HG03469 (cell line): ENCODE results near the gene POLR3E.

ENCODE experiments used
- ATAC-seq: cut with Tn5 transposase; IDR thresholded peaks from one replicate; pipeline ENCODE4 v1.9.1; 2021; ENCODE audit warnings: mild to moderate bottlenecking, moderate library complexity, moderate number of reproducible peaks; ENCODE audit not compliant: unreplicated experiment

The POLR3E gene, protein sequence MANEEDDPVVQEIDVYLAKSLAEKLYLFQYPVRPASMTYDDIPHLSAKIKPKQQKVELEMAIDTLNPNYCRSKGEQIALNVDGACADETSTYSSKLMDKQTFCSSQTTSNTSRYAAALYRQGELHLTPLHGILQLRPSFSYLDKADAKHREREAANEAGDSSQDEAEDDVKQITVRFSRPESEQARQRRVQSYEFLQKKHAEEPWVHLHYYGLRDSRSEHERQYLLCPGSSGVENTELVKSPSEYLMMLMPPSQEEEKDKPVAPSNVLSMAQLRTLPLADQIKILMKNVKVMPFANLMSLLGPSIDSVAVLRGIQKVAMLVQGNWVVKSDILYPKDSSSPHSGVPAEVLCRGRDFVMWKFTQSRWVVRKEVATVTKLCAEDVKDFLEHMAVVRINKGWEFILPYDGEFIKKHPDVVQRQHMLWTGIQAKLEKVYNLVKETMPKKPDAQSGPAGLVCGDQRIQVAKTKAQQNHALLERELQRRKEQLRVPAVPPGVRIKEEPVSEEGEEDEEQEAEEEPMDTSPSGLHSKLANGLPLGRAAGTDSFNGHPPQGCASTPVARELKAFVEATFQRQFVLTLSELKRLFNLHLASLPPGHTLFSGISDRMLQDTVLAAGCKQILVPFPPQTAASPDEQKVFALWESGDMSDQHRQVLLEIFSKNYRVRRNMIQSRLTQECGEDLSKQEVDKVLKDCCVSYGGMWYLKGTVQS

DNA sequence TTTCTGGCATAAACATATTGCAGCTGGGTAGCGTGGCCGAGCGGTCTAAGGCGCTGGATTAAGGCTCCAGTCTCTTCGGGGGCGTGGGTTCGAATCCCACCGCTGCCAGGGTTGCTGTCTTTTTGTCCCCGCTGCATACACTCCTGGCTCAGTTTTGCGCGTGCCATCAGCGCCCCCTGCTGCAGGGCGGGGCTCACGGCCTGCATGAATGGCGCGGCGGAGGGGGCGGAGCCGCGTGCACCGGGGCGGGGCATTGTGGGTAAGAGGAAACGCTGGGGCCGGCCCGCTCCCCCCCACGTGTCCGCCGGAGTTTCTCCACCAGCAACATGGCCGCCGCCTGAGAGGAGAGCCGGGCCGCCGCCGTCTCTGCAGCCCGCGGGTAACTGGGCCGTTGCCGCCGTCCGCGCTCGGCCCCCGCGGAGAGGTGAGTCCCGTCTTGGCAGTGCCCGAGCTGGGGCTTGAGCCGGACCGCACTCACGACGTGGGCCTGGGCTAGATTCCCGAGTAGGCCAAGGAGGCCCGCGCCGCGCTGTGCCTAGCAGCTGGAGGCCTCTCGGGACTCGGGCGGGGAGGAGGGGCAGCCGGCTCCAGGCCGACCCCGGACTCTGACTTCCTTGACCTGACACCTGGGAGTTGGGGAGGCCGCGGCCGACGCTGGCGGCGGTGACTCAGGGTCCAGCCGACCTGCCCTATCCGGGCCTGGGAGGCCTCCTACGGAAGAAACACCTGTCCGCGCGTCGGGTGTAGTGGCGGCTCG, at the start of gene POLR3E:
Gene POLR3E (plus strand): TSS at position 296 of the 757 bp plus-strand sequence. CDS start 5,560 bp downstream, outside the sequence.
- ATAC-seq = peak; percentile 65

DNA sequence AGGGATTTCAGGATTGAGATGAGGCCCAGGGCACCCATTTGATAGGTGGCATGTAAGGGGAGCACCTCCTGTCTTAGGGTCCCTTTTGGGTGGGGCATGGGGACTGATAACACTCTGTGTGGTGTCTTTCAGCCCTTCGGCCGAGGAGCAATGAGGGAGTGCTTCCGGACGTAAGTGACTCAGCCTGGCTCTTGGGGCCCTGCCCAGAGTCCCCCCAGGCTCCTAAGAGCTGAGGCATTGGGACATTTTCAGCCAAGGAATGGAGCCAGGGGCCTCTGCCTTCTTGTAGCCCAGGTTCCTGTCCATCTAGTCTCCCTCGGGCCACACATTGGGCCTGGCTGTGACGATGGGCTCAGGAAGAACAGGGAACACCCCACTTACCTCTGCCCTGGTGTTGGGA, 46.7 kb upstream of the POLR3E start:
- no peak for ATAC-seq

DNA sequence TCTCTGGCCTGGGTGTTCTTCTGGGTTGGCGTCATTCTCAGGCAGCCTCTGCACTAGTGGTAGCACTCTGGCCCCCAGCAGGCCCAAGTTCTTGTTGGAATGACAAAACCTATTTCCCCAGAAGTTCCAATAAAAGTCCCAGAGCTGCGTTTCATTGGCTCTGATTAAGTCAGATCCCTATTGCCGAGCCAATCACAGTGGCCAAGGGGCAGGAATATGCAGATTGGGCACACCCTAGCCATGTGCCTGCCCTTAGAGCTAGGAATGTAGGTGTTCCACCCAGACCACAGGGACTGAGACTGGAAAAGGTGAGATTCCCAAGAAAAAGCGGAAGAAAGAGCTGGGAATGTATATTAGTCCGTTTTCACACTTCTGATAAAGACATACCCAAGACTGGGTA, 44.9 kb upstream of the POLR3E start:
- ATAC-seq = no peak

DNA sequence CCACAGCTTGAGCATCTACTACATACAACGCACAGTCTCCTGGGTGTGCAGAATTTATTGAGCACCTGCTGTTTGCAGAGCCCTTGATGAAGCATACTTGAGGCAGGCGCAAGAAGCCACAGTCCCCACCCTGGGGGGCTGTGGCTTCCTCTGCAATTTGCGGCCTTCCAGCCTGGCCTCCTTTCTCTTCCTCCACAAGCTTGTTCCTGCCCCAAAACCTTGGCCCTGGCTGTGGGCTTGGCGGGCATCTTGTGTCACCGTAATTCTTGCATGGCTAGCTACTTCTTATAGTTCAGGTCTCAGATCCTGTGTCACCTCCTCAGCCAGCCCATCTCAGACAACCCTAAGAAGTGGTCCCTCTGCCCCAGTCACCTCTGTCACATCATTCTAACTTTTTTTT, 43.9 kb upstream of the POLR3E start:
- no peak for ATAC-seq

DNA sequence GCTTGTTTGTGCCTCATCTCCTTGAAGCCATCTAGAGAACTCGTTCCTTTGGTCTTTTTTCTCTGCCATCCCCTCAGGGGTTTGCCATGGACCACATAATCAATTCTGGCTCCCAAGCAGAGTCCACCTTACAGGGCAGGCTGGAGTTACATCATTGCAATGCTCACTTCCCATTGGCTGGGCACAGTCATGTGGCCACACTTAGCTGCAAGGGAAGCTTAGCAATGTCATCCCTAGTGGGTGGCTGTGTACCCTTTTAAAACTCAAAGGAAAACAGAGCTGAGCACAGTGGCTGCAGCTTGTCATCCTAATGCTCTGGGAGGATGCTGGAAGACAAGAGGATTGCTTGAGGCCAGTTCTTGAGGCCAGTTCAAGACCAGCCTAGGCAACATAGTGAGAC, 41.9 kb upstream of the POLR3E start:
- no peak for ATAC-seq

DNA sequence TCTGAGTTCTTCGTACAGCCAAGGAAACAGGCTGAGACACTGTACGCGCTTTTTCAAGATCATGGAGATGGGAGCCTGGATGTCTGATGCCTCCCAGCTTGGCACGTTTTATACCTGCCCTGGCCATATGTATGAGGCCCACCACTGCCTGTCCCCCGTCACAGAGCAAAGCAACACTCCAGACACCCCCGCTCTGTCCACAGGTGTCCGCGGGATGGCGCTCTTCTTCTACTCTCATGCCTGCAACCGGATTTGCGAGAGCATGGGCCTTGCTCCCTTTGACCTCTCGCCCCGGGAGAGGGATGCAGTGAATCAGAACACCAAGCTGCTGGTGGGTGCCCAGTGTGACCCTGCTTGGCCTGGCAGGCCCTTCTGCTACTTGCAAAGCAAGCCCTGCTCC, 39.8 kb upstream of the POLR3E start:
- ATAC-seq = no peak

DNA sequence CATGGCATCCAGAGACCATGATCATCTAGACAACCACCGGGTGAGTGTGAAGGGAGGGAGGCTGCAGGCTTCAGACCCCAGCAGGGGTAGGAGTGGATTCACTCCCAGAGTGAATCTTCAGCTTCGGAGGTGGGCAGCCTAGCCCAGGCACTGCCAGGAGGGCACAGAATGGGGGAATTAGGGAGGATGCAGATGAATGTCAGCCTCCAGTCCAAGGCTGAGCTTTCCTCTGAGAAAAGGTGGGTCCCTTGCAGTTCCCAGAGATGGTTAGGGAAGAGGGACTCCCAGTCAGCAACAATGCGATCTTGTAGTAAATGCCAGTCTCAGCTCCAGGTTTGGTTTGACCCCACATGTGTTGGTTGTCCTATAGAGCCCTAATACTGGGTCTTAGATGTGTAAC, 36.7 kb upstream of the POLR3E start:
- no peak for ATAC-seq

DNA sequence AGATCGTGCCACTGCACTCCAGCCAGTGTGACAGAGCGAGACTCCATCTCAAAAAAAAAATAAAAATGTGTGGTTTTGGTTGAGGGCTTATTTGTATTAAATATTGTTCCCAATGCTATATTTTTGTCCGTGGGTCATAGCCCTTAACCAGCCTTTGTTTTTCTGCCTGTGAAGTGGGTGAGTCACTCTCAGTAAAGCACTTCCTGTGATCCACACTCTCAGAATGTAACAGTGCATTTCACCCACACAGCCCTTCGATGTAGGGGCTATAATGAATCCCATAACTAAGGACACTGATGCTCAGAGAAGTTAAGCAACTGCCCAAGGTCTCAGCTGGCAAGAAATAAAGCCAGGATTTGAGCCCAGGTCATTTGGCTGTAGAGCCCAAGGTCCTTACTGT, 34.7 kb upstream of the POLR3E start:
- ATAC-seq = no peak

DNA sequence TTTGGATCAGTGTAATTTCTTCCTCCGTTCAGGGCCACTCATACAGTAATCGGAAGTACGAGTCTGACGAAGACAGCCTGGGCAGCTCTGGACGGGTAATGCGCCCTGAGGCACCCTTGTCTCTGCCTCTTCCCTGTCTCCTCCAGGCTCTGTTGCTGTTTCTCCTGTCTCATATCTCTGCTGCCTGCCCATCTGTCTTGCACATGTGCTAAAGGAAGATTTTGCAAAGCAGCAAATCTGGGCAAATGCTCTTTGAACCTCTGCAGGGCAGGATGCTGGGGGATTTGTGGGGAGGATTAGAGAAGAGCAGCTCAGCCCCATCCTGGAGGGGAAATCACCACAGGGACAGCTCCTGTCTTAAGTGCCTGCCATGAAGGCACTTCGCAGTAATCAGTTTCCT, 32.4 kb upstream of the POLR3E start:
- no peak for ATAC-seq

DNA sequence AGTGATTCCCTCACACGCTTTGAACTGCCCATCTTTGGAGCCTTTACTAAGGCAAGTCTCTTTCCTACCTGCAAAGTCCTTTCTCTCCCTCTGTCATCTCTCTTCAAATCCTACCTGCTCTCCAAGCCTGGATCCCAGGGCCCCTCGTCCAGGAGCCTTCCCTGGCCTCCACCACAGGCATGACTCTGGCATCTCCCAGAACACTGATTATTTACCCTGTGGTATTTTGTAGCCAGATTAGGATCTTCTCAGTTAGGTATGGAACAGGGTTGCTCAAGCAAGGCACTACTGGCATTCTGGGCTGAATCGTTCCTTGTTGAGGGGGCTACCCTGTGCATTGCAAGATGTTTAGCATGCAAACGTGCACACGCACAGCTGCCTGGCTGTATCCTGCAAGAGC, 31.9 kb upstream of the POLR3E start:
- no peak for ATAC-seq

DNA sequence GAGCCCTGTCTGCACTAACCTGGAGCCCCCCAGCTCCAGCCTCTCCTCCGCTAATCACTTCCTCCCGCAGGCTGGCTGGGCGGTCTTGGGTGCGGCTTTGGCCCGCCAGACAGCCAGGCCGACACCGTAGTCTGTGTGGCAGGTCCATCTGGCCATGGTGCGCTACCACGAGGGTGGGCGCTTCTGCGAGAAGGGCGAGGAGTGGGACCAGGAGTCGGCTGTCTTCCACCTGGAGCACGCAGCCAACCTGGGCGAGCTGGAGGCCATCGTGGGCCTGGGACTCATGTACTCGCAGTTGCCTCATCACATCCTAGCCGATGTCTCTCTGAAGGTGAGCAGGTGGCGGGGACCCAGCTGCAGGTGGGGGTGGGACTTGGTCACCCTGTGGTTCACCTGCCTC, 30.7 kb upstream of the POLR3E start:
- no peak for ATAC-seq

DNA sequence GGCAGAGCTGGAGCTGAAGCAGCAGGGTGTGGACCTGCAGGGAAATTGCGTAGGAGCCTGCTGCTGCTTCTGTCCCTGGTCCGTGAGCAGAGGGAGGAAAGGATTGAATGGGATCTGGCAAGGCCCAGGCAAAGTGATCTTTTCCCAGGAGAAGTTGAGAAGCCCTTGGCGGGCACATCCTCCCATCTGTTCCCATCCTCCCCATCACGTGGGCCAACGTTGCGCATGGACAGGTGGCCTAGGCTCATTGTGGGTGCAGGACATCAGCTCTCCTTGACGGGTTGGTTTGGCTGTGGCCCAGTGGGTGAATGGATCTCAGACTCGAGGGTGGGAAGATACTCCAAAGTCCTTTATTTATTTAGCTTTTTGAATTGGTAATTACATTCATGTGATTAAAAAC, 29.4 kb upstream of the POLR3E start:
- ATAC-seq = no peak

DNA sequence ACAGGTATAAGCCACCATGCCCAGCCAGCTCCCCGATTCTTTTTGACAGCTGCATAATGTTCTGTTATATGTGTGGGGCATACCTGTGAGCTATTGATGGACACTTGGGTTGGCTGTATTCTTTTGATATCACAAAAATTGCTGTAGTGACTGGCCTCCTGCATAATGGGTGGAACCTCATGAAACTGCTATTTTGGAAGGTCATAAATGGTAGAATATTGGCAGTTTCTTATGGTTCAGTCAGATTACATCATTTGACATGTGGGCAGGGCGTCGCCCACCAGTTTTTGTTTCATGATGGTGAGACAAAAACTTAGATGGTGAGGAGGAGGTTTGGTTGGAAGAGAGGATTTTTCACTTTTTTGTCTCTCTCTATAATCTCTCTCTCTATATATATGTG, 26.7 kb upstream of the POLR3E start:
- ATAC-seq = no peak

DNA sequence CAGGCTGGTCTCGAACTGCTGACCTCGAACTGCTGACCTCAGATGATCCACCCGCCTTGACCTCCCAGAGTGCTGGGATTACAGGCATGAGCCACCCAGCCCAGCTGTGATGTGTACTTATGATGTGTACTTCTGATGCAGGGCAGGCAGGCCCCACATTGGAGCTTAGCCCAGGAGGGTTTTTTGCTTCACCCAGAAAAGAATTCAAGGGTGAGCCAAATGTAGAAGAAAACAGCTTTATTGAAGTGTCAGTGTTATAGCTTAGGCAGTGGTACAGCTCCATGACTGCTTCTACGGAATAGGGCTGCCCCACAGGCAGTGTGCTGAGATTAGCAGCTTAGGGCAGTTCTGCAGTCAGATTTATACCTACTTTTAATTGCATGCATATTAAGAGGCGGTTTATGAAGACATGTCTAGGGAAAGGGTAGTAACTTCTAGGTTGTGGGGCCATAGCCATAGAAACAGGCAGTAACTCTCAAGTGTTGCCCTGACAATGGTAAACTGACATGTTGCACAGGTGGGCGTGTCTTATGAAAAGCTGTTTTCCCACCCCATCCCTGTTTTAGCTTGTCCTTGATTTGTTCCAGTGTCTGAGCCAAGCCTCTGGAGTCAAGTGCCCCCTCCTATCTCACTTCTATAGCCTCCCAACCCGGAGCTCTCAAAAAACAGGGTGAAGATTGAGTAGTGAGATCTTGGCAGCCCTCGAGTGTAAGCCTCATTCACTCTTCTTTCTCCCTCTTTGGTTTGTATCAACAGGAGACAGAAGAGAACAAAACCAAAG, 24.1 kb upstream of the POLR3E start:
- no peak for ATAC-seq

DNA sequence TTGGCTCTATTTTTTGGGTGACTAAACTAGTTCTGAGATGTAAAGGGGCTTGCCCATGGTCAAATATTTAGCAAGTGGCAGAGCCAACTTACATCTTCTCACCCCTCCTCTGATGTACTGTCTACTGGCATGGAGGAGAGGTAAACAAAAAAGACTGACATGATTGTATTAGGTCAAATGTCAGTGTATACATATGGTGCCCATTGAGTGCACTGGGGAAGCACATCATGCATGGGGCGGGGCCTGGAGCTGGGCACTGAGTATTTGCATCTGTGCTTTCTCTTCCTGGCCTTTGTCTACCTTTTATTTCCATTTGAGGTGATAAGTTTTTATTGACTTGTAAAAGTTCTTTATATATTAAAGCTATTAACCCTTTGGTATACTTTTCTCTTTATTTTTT, 22.3 kb upstream of the POLR3E start:
- ATAC-seq = no peak

DNA sequence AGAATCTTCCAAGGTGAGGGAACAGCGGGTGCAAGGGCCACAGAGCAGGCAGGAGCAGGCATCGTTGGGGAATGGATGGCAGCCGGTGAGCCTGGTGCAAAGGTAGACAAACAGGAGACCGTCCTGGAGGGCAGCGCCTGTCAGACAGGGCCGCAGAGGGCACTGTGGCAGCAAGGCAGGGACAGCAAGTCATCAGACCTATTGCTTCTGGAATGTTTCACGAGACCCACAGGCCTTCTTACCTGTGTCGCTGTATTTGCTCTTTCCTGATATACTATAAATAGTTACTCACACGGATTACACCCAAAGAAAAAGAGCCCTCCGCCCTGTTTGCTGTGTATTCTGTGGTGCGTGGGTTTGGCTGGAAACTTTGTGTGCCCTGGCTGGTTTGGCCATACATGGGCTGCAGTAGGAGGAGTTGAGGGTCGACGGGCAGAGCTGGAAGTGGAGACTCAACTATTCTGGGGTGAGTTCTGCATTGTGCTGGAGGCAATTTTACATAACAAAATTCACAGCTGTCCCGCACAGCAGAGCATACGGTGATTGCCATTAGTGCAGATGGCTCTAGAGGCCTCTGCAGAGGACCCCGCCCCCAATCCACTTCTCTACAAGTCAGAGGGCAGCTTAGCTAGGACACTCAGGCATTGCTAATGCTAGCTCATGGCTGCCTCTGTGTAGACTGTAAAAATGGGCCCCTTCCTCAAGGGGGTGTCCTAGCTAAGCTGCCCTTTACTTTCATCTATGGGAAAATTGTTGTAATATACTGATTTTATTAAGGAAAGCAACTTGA, 18.6 kb upstream of the POLR3E start:
- ATAC-seq = no peak

DNA sequence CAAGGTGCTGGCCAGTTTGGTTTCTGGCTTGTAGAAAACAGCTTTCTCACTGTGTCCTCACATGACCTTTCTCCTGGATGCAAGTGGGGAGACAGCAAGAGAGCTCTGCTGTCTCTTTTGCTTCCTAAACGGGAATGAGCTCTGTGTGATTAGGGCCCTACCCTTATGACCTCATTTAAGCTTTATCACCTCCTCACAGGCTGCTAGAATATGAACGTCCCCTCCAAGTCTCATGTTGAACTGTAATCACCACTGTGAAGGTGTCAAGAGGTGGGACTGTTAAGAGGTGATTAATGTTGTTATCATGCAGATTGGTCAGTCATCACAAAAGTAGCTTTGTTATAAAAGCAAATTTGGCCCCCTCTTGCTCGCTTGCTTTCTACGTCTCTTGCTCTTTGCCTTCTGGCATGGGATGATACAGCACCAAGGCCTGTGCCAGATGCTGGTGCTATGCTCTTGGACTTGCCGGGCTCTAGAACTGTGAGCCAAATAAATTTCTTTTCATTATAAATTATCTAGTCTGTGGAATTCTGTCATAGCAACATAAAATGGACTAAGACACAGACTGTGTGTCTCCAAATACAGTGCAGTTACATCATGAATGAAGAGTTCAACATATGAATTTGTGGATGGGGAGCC, 14.8 kb upstream of the POLR3E start:
- ATAC-seq = no peak

DNA sequence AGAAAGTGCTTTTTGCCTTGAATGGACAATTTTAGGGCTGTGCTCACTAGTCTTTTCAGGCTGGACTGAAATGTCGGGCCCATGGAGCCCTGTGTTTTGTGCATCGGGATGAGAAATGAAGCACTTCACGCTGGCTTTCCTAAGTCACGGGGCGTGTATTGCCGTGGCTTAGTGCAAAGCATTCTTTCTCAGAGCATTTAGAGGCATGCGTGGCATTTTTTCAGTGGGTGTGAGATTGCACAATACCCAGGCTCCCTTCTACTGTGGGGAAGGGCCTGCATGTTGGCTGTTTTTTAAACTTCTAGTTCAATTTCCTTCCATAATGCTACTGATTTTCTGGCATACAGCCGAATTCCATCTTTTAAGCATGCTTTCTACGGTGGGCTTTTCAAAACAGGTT, 12.6 kb upstream of the POLR3E start:
- no peak for ATAC-seq

DNA sequence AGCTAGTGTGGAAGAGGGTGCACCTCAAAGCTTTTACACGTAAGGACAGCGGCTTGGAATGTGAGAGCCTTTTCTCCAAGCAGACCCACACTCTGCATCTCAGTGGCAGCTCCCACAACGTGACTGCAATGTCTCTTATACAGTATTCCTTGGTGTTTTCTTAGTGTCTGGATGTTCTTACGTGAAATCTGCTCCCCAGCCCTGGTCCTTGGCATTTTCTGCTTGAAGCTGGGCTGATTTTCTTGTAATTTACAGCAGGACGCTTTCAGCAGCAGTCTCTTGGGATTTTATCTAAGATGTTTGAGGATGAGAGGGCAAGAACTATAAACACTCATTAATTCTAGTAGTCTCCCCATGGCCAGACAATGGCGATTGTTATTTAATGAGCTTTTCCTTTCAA, 12.1 kb upstream of the POLR3E start:
- no peak for ATAC-seq

DNA sequence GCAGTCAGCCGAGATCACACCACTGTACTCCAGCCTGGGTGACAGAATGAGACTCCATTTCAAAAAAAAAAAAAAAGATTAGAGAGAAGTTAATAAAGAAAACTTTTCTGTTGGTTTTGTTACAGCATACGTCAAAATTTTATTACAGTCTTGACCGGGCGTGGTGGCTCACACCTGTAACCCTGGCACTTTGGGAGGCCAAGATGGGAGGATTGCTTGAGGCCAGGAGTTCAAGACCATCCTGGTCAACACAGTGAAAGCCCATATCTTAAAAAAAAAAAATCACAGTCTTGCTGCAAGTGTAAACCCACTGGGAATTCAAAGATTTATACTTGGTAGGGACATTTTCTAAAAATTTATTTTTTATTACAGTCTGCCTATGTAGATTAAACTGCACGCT, 6.2 kb upstream of the POLR3E start:
- no peak for ATAC-seq
